ENCODE results near the gene TCP11.
"Not testable (repeated sequence)": the region's sequence is repeated elsewhere in the genome, so short reads cannot be mapped to it uniquely, and the experiment has no call there.

The TCP11 gene

DNA sequence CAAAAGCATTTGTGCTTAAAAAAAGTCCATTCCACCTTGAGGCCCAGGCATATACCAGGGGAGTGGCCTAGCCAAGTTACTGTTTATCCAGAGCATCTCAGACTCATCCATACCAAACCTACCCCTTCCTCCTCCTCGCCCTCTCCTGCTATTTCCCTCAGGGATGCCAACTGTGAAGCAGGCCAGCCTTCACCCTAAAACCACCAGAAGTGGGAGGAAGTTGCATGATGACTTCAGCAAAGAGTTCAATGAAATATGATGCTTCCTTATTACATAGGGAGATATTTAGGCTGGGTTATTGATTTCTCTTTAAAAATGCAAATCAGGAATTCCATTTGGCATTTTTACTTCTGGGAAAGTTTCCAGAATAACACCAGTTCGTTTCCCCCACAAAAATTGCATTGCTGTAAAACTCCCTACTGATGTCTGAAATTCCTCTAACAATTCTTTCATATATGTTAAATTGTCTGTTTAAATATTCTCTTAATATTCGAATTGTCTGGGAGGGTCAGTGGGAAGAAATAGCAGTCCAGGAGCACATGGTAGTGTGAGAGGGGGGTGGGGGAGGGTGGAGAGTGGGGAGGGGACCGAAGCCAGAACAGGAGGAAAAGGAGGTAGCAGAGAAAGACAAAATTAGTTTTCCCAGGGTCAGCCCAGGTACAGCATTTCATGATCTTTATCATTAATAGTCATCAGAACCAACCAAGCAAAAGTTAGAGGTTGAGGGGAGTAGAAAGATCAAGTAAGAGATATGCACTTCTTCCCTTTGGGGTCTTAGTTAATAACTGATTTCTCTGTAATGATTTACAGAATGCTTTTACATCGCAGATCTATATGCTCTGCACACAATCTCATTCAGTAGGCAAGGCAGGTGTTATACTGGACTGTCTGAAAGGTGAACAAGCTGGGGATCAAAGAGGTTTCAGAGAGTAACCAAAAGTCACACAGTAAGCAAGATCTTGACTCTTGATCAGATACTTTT lies 1.7 kb upstream of the TCP11 start:
- DNase-seq = no peak

DNA sequence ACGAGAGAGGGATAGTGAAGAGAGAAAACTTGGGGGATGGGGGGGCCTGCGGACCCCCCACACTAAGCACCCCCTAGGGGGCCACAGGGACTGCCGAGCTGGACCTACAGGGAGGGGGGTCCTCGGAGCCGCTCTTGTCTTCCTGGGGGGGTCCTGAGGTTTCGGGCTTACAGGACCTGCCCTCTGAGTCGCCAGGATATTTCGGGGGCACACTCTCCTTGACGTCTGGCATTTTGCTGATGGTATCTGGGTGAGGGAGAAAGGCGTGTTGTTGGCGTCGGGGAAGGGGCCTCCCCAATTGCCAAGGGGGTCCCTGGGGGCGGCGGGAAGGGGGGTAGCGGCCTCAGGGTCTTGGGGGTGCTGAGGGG lies 516 bp downstream of the TCP11 start:
- no peak for DNase-seq

DNA sequence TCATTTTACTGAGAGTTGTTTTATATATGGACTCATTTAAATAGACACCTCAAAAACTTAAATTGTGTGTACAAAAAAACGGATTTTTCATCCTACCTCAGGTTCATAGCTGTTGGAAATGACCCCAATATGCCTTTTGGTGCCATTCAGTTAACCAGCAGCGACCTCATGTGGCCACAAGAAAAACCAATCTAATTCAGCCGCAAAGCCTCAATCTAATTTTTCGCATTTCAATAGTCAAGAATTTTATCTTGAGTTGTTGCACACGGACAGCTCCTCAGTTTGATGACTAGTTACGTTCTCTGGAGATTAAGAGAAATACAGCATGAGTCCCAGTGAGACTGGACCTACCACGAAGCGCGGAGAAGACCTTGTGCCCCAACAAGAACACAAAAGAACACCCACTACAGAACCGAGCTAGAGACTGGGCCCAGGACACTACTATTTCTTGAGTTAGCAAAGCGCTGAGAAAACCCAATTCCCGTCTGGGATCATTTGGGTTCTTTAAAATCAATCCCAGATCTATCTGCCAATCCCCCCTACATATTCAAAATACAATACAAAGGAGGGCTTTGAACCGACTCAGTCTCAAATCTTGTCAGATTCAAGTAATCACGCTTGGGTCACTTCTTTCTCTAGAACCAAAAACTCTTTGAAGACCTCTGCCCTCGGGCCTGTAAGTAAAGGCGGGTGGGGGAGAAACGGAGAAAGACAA lies 1.1 kb downstream of the TCP11 start:
- peak; percentile 54 for DNase-seq

DNA sequence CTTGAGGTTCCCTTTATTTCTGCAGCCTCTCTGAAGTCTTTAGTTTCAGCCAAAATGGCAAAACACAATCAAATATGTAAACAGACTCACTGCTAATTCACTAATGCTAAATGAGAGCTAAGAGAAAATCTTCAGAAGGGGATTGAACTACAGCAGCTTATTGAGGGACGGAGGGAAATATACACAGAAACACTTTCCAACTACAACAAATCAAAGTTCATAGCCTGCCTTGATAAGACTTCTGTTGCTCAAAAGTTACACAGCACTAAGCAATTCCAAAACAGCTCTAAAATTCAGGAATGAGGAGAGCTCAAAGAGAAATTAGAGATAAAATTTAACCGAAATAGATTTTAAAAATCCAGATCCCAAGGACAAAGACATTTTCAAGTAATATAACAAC lies 1.7 kb downstream of the TCP11 start:
- no peak for DNase-seq

DNA sequence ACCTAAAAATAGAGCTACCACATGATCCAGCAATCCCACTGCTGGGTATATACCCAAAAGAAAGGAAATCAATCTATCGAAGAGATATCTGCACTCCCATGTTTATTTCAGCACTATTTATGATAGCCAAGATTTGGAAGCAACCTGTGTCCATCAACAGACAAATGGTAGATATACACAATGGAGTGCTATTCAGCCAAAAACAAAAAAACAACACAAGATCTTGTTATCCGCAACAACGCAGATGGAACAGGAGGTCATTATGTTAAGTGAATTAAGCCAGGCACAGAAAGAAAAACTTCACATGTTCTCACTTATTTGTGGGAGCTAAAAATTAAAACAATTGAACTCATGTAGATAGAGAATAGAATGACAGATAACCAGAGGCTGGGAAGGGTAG lies 2.9 kb downstream of the TCP11 start:
- DNase-seq = not testable (repeated sequence)

DNA sequence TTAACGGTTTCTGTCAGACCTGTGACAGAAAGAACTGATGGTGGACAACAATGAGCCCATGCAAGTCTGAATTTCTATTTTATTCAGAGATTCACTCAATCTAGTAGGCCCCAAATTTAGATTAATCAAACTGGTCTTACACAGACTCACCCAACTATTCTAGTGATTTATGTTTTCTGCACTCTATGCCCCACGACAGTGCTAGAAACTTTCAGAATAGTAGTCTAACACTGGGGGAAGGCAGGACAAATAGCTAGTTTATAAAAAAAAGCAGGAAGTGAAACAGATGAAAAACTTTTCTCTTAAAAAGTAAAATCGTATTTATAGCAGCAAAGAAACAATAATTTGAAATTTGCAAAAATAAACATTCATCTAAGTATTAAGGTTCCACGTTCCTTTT lies 5.0 kb downstream of the TCP11 start:
- DNase-seq = no peak

DNA sequence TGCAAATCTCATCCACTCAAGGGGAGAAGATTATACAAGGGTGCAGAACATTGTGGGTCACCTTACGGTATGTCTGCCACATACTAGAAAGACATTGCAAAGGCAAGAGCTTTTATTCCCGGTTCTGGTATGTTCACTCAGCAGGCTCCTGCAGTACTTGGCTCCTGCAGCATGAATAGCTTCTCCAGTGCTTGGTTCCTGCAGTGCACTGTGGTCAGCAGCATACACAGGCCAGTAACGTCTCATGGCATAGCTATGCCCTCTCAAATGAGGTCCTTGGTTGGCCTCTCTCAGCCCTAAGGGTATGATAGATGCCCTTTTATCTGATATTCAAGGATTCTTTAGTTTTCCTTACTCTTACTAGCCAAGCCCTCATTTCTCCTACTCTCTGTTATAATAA lies 12.6 kb downstream of the TCP11 start:
- DNase-seq = no peak

DNA sequence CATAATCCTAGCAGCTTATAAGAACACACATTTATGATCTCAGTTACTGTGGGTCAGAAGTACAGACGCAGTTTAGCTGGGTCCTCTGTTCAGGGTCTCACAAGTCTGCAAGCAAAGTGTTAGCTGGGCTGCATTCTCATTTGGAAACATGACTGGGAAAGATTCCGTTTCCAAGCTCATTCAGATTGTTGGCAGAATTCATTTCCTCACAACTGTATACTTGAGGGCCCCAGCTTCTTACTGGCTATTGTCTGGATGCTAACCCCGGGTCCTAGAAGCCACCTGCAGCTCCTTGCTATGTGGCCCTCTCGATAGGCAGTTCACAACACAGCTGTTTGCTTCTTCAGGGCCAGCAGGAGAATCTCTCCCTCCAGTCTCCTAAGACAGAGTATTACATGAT lies 13.1 kb downstream of the TCP11 start:
- DNase-seq = no peak

DNA sequence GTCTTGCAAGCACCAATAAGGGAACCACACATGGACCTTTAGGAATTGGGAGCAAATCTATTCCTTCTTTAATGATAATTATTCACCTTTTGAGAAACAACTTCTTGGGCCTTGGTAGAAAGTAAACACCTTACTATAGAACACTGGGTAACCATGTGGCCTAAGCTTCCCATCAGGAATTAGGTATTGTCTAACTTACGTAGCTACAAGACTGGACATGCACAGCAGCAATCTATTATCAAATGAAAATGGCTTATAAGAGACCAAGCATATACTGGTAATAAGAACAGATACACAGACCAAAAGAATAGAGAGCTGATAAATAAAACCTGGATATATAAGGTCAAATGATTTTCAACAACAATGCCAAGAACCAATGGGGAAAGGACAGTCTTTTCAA lies 16.8 kb downstream of the TCP11 start:
- no peak for DNase-seq

DNA sequence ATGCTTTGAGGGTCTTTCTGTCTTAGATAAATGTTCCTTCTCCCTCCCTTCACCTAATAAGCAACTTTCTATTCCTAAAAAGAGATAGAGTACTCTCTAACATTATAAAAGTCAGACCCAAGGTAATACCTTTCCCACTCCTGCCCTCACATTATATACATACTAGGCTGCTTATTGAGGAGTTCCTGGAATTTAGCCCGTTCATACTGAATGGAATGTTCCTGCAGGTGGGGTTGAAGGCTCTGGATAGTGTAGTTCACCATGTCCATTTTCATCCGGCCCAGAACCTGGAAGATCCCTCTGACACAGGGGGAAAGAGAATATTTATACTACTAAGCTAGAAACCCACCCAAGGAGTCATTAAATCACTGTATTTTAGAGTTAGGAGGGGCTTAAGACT lies 20.4 kb downstream of the TCP11 start:
- no peak for DNase-seq

DNA sequence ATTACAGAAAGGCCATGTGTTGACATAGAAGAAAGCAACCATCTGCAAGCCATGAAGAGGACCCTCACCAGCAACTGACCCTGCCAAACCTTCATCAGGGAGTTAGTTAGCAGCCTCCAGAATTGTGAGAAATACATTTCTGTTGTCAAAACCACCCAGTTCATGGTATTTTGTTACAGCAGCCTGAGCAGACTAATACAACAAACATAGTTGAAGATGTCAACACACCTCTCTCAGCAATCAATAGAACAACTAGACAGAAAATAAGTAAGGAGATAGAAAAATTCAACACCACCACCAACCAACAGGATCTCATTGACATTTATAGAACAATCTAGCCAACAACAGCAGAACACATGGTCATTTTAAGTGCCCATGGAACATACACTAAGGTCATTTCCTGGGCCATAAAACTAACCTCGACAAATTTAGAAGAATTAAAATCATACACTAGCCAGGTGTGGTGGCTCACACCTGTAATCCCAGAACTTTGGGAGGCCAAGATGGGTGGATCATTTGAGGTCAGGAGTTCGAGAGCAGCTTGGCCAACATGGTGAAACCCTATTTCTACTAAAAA lies 32.7 kb downstream of the TCP11 start:
- DNase-seq = no peak

DNA sequence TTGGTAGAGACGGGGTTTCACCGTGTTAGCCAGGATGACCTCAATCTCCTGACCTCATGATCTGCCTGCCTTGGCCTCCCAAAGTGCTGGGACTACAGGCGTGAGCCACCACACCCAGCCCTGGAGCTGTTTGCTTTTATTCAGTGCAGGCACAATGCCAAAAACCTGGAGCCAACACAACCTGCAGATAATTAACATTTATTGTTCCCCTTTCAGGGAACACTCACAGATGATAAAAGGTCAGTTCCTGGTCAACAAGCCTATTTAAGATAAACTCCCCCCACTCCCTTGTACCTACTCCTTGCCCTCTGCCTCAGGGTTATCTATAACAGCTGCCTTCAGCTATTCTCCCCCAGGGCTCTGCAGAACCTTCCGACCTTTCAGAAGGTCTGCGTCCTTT lies 33.4 kb downstream of the TCP11 start:
- DNase-seq = not testable (repeated sequence)

DNA sequence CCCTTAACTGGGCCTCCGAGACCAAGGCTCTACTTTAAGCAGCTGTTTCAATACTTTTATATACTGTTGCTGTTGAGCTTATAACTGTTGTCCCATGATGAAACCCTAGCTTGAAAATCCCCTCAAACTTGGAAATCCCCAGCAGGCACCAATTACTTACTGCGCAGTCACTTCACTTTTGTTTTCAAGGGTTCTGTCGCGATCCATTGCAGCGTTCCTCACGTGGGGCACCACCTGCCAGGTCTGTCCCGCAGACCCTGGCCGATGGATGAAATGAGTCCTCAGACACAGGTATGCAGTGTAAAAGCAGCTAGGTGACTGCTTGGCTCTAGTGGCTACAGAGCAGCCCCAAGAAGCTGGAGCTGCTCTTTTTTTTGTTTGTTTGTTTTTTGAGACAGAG lies 33.9 kb downstream of the TCP11 start:
- not testable (repeated sequence) for DNase-seq

DNA sequence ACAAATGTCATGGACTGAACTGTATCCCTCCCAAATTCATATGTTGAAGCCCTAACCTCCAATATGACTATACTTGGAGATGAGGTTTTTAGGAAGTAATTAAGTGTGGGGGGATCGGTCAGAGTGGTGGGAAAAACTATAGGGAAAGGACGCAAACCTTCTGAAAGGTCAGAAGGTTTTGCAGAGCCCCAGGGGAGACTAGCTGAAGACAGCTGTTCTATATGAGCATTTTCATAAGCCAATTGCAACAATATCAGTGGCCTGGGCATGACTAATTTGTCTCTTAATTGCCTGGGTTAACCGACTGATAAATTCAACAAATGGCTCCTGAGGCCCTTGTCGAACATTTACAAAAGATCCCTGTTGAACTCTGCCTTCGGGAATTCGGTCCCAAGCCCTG lies 35.1 kb downstream of the TCP11 start:
- DNase-seq = not testable (repeated sequence)

DNA sequence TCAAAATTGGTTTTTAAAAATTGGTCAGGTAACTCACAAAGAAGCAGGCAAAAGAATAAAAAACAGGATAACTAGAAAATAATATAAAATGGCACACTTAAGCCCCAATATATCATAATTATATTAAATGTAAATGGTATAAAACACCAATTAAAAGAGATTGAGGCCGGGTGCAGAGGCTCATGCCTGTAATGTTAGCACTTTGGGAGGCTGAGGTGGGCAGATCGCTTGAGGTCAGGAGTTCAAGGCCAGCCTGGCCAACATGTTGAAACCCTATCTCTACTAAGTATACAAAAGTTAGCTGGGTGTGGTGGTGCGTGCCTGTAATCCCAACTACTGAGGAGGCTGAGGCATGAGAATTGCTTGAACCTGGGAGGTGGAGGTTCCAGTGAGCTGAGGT lies 36.1 kb downstream of the TCP11 start:
- DNase-seq = no peak

DNA sequence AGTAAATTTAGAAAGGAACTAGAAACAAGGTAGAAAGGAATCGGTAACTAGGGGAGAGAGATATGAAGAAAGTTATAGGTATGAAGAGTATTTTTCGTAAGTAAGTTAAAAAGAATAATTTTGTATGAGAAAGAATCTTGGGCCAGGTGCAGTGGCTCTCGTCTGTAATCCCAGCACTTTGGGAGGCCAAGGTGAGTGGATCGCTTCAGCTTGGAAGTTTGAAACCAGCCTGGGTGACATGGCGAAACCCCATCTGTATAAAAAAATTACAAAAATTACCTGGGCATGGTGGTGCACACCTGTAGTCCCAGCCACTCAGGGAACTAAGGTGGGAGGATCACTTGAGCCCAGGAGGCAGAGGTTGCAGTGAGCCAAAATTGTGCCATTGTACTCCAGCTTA lies 42.0 kb downstream of the TCP11 start:
- DNase-seq = no peak

DNA sequence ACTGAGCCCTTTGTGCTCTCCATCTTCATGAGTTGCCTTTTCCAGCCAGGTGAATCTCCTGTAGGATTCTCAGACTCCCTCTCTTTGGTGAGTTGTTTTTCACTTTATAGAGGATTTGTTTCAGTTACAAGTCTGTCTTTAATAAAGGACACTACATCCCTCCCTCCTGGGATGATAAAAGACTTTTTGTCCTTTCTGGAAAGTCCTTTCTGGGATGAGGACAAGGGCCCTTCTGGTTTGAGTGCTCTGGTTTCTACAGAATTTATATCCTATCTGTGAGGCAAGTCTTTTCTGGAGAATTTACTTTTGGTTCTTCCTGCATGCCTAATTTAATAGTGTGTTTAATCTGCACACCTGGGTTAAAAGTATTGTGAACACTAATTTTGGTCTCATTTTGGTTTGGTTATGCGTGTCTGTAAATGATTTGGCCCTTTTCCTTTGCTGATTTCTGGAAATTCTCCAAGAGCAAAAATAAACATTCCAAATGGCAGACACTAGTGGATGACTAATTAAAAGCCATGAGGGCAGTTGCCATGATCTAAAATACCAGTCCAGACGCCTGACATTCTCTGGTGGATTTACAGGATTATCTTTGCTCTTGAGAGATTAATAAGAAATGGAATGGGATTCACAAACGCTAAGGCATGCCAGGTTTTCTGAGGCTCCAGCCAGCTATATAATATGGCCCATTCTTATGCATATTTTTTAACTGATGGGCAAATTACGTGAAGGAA lies 44.8 kb downstream of the TCP11 start:
- no peak for DNase-seq

DNA sequence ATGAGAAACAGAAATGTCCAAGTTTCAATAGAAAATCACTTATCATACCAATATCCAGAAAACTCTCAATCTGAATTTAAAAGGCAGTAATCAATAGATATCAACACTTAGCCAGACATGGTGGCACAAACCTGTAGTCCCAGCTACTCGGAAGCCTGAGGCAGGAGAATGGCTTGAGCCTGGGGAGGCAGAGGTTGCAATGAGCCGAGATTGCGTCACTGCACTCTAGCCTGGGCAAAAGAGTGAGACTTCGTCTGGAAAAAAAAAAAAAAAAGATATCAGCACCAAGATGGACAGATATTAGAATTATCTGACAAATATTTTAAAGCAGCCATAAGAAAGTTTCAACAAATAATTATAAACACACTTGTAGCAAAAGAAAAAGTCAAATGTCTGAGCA lies 47.0 kb downstream of the TCP11 start:
- no peak for DNase-seq

DNA sequence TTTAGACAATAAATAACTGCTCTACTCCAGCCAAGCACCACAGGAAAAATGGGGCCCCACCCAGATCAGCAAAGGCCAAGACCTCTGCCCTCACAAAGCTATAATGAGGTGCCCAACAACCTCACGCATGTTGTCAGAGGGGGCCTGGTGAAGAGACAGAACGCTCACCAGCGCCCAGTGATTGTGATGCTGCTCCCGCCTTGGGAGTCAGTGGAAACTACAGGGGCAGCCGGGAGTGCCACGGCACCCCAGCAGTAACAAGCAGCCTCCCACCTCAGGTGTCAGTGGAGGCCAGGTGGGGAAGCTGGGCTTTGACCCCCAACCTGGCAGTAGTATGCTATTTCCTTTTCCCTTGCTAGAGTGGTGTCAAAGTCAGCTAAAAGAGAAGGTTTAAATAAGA lies 47.4 kb downstream of the TCP11 start:
- DNase-seq = no peak

DNA sequence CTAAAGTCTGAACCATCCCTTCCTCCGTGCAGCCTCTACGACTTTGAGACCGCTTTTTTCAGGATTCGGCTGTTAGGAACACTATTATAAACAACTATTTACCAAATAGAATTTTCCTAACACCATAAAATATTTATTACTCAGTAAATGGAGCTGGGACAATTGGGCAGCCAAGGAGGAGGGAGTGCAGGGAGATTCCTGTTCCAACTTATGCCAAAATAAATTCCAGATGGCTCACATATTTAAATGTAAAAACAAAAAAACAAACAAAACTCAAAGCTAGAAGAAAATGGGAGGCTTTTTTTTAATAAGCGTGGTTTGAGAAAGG lies 48.1 kb downstream of the TCP11 start:
- DNase-seq = no peak

DNA sequence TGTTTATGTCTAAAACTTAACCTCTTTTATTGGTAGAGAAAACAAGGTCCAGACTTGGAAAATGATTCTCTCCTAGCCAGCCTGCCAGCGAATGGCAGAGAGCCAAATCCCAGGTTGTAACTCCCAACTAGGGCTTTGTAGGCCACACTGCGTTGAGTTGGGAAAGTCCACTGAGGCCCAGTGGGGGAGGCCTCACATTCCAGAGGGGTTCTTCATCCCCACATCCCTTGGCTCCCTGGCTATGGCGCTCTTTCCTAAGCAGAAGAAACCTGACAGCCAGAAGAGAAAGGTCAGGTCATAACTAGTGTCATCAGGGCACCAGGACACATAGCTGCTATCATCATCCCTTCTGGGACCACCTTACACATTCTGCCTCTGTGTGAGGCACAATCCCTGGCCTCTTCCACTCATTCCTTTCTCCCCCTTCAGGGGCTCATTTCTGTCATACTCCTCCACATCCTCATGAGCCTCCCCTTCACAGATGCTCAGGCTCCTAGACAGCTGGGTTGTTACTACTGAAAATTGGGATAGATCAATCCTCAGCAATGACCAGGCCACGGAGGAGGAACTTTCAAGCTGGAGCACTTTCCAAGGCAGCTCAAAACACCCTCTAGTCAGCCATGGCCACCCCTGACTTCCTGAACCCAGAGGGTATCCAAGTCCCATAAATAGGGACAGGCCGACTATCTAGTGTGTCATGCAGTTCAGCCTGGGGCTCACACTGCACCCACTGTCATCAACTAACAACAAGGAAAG lies 48.6 kb downstream of the TCP11 start:
- DNase-seq = no peak

DNA sequence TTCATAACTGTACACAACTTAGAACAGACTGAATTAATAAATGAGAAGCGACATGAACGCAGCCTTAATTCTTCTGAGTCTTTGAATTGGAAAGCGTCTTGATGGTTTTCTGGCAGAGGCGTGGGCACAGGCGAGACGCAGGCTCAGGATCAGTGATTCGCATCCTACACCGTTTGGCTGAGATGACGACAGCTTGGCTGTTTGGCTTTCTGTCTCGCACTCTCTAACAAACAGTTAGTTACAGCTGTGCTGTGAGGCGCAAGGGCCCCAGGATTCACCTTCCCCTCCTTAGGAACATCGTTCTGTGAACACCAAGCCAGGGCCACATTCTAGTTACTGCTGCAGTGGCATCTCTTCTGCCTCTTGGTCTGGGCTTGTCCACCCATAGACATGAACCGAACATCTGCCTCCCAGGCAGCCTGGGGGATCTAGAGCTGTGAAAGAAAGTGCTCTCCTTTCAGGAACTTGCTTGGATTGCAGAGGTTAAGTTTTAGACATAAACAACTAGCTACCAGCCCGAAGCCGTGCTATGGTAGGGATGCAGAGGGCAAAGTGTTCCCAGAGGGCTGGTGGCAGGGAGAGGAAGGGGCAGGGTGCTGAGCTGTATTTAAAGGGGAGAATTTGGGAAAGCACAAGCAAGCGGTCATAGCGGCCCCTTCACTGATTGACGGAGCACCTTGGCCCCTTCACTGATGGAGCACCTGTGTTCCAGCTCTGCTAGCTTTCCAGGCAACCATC lies 49.6 kb downstream of the TCP11 start:
- no peak for DNase-seq

Measured in NCI-H2171 (cell line).